ENCODE results near the gene HDDC3. TPM values are rescaled to one million over a fixed set of nuclear protein-coding genes. Genes with fewer than 3 reads are reported as not detected.
"Not testable (repeated sequence)": the region's sequence is repeated elsewhere in the genome, so short reads cannot be mapped to it uniquely, and the experiment has no call there.

Gene HDDC3
- total and polyA plus RNA-seq, 9 of the 15 experiments (the other 6 are each of a cell fraction or from before 2014, with no cell fraction given), result 14.9 to 55.8 (median 36.9) TPM

- H3K4me2 ChIP-seq (ENCODE audit: insufficient read depth, low read length); CTCF ChIA-PET (ENCODE audit: low intra/inter-chr PET ratio); intact Hi-C loops (cut with micrococcal nuclease); H4K20me1 ChIP-seq (replicated peaks; ENCODE audit: control insufficient read depth, insufficient read depth, low read length); H3K79me2 ChIP-seq (ENCODE audit: control insufficient read depth, insufficient read depth, low read length); in situ Hi-C loops (cut with MboI); H2AFZ ChIP-seq (ENCODE audit: low read depth, low read length); H3K4me3 ChIP-seq; H3K9me3 ChIP-seq (replicated peaks; ENCODE audit: control insufficient read depth, insufficient read depth, low read depth, low read length); BruUV-seq (replicated peaks); H3K9me1 ChIP-seq (ENCODE audit: control insufficient read depth, insufficient read depth, low read length); H3K27me3 ChIP-seq (ENCODE audit: control insufficient read depth in 2 of 2, insufficient read depth in 2 of 2, low read length in 2 of 2); H3K9ac ChIP-seq (ENCODE audit: insufficient read depth in 1 of 2, low read depth in 2 of 2, low read length in 2 of 2); TF ChIP-seq JUND (tag; IDR thresholded peaks at IDR 0.05; ENCODE audit: borderline replicate concordance, low read depth, low read length); NR2C2 (CRISPR knock-in tag; IDR thresholded peaks at IDR 0.05): not testable (repeated sequence)
- FAIRE-seq (peak; percentile 92), DNase-seq (ENCODE audit: extremely low read depth in 1 of 4, low spot score in 3 of 4) (peak in 3 of 4 experiments; percentile 39 to 80 (median 79)), ATAC-seq (peak; percentile 91)
- Histone ChIP-seq H3K36me3 (ENCODE audit: control insufficient read depth, insufficient read depth, low read length) (peaks cover 54% of the 10 kb centered on the region), H3K27ac (ENCODE audit: extremely low read depth, low read depth, low read length) (peak overlapping the region; percentile 17; the same call in 1 of the 3 replicates), H3K4me1 (replicated peaks in 1 of 2; ENCODE audit: control insufficient read depth in 2 of 2, insufficient read depth in 2 of 2, low read length in 2 of 2) (peaks cover 11 to 18% of the 10 kb centered on the region in 2 experiments; a peak in 4 of 5 replicates)
- WGBS (ENCODE audit: insufficient coverage, low coverage, missing lambda C conversion rate), result 43% methylated on average over 7 of the region's 7 CpGs
- POLR2A ChIA-PET, result interaction anchor here (1.5 to 3.7 kb wide), 6 partner anchors 8 to 20 kb away, joined by 7 to 26 read pairs (median 12); partner anchors contain the start of genes HDDC3, MAN2A2 and UNC45A
- 0 out of 2 replicates have a peak, but pooled peaks have one; percentile 24 for TF ChIP-seq ZEB2 (IDR thresholded peaks at IDR 0.05)
- TF ChIP-seq C11orf30 (IDR thresholded peaks at IDR 0.05; ENCODE audit: low read depth), result peak; percentile 78
- TF ChIP-seq NFE2 (IDR thresholded peaks at IDR 0.05; ENCODE audit: low read depth), result peak; percentile 87
- TF ChIP-seq TFAP4 (CRISPR knock-in tag; IDR thresholded peaks at IDR 0.05; ENCODE audit: borderline replicate concordance), result peak; percentile 65; the same call in 1 of the 2 replicates
- peak; percentile 57; the same call in 1 of the 2 replicates for TF ChIP-seq SMARCA4 (IDR thresholded peaks at IDR 0.05)
- 0 out of 2 replicates have a peak, but pooled peaks have one; percentile 26 for TF ChIP-seq JUND (IDR thresholded peaks at IDR 0.05; ENCODE audit: borderline replicate concordance, low read depth, low read length)
- peak; percentile 58 for TF ChIP-seq ARID1B (IDR thresholded peaks at IDR 0.05)
- TF ChIP-seq CTBP1 (IDR thresholded peaks at IDR 0.05; ENCODE audit: borderline replicate concordance), result peak; percentile 23; the same call in 1 of the 2 replicates
- TF ChIP-seq MAFF (IDR thresholded peaks at IDR 0.05; ENCODE audit: low read length), result peak; percentile 64
- TF ChIP-seq SOX6 (IDR thresholded peaks at IDR 0.05), result peak; percentile 67
- peak; percentile 32; the same call in 1 of the 2 replicates for TF ChIP-seq NCOR1 (IDR thresholded peaks at IDR 0.05)
- peak; percentile 79 for TF ChIP-seq NR2C2 (tag; IDR thresholded peaks at IDR 0.05)
- 0 out of 4 replicates have a peak, but pooled peaks of 1 of the 2 experiments have one; percentile 34 for TF ChIP-seq FOXK2 (conservative IDR thresholded peaks at IDR 0.05 in 1 of 2, IDR thresholded peaks at IDR 0.05 in 1 of 2; ENCODE audit: low read depth in 2 of 2)
- peak; percentile 25; the same call in 1 of the 2 replicates for TF ChIP-seq MTA2 (IDR thresholded peaks at IDR 0.05; ENCODE audit: low read depth)
- peak; percentile 17; the same call in 1 of the 2 replicates for TF ChIP-seq EP300 (IDR thresholded peaks at IDR 0.05; ENCODE audit: low read length)
- peak; percentile 54; the same call in 1 of the 2 replicates for TF ChIP-seq TAL1 (IDR thresholded peaks at IDR 0.05)
- peak; percentile 51; the same call in 1 of the 2 replicates for TF ChIP-seq TCF3 (CRISPR knock-in tag; IDR thresholded peaks at IDR 0.05)
- TF ChIP-seq POLR2A (conservative IDR thresholded peaks at IDR 0.05), result peak; percentile 57
- TF ChIP-seq MLLT1 (IDR thresholded peaks at IDR 0.05), result peak in 1 of 2 experiments; percentile 20; a peak in 2 of 4 replicates
- TF ChIP-seq NR2C1 (IDR thresholded peaks at IDR 0.05), result peak; percentile 77
- TF ChIP-seq NR2C1 (tag; IDR thresholded peaks at IDR 0.05), result peak; percentile 60; the same call in 1 of the 2 replicates
- 0 out of 2 replicates have a peak, but pooled peaks have one; percentile 18 for TF ChIP-seq SMARCA5 (IDR thresholded peaks at IDR 0.05)
Observed at GRCh38 chr15:90922712-90923322, 9.5 kb downstream of the HDDC3 start.
